ENCODE results near the gene MRPL27.
"Not testable (repeated sequence)": the region's sequence is repeated elsewhere in the genome, so short reads cannot be mapped to it uniquely, and the experiment has no call there.

Gene MRPL27

GRCh38 chr17:50345432-50346312, 27.3 kb downstream of the MRPL27 start, which contains the start of gene XYLT2:
XYLT2 (plus strand) TSS chr17:50346126; CDS start chr17:50346141, 15 bp downstream.
- DNase-seq (ENCODE audit: low read depth), result peak; percentile 92

GRCh38 chr17:50344731-50345365, 28.1 kb downstream of the MRPL27 start:
- no peak for DNase-seq (ENCODE audit: low read depth)

GRCh38 chr17:50339381-50339780, 33.6 kb downstream of the MRPL27 start:
- DNase-seq (ENCODE audit: low read depth), result no peak

- DNase-seq (ENCODE audit: low read depth), result no peak
Measured at GRCh38 chr17:50338645-50339044, 34.3 kb downstream of the MRPL27 start.

GRCh38 chr17:50337956-50338355, 35.0 kb downstream of the MRPL27 start:
- no peak for DNase-seq (ENCODE audit: low read depth)

- DNase-seq (ENCODE audit: low read depth), result not testable (repeated sequence)
Measured at GRCh38 chr17:50333291-50334057, 39.5 kb downstream of the MRPL27 start.

- DNase-seq (ENCODE audit: low read depth), result no peak
Measured at GRCh38 chr17:50332196-50332595, 40.8 kb downstream of the MRPL27 start.

- DNase-seq (ENCODE audit: low read depth), result no peak
Measured at GRCh38 chr17:50331085-50331791, 41.7 kb downstream of the MRPL27 start.

GRCh38 chr17:50330151-50330775, 42.7 kb downstream of the MRPL27 start:
- no peak for DNase-seq (ENCODE audit: low read depth)

GRCh38 chr17:50329716-50330115, 43.3 kb downstream of the MRPL27 start:
- DNase-seq (ENCODE audit: low read depth), result no peak

- no peak for DNase-seq (ENCODE audit: low read depth)
Measured at GRCh38 chr17:50328363-50329325, 44.3 kb downstream of the MRPL27 start.

- DNase-seq (ENCODE audit: low read depth), result no peak
Measured at GRCh38 chr17:50326831-50327364, 46.1 kb downstream of the MRPL27 start.

- no peak for DNase-seq (ENCODE audit: low read depth)
Measured at GRCh38 chr17:50325906-50326305, 47.1 kb downstream of the MRPL27 start.

- no peak for DNase-seq (ENCODE audit: low read depth)
Measured at GRCh38 chr17:50323060-50323459, 49.9 kb downstream of the MRPL27 start.

- no peak for DNase-seq (ENCODE audit: low read depth)
Measured at GRCh38 chr17:50322271-50322670, 50.7 kb downstream of the MRPL27 start.

- no peak for DNase-seq (ENCODE audit: low read depth)
Measured at GRCh38 chr17:50319306-50320004, 53.5 kb downstream of the MRPL27 start.

GRCh38 chr17:50318501-50319285, 54.3 kb downstream of the MRPL27 start:
- no peak for DNase-seq (ENCODE audit: low read depth)

All from stimulated activated CD4-positive, alpha-beta T cell treated with anti-CD3 and anti-CD28 coated beads, Interleukin-2, amount 100 ng/mL, for 4 hours (primary cell).